Stimulated activated CD4-positive, alpha-beta T cell treated with anti-CD3 and anti-CD28 coated beads, Interleukin-1b, Interleukin-23, amount 100 ng/mL, for 4 hours (primary cell): ENCODE data around the gene GUF1.
A peak's percentile ranks its signal among the peaks of the same experiment; 100 is the strongest.
"Not testable (repeated sequence)": the region's sequence is repeated elsewhere in the genome, so short reads cannot be mapped to it uniquely, and the experiment has no call there.

Experiments used
- DNase-seq, 2 donors: peaks; one replicate each; pipeline ENCODE4 v3.0.0-alpha.2; 2020; ENCODE audit warnings: low read depth in 2 of 2

GUF1 gene

DNA sequence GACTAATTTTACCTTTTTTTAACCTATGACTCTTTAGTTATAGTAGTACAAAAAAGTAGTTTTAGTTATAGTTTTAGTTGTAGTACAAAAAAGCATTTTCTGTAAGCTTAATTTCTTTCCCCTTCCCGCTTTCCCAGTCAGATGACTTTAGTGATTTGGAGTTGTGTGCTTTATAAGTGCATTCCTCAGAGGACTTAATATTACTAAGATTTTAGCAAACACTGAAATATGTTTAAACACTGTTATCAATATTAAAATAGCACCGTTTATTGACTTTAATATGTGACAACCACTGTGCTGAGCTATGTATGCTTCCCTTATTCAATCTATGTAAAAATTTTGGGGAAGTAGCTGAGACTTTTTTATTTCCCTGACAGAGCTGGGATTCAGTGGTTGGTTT, 22.8 kb downstream of the GUF1 start:
- DNase-seq: no peak

DNA sequence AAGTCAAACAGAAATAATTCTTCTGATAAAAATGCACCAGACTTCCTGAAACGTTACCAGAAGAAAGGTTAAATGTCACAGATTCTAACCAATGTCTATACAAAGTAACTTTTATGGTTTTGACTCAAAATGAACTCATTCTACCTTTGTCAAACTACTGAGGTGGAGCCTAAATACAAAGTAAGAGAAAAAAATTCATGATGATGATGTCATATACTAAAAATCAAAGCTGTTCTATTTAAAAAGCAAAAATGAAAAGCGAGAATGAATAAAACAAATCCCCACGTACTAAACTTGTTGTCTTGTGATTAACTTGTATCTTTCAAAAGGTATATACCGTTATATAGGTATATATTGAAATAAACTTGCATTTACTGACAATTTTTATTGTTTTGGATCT, 26.5 kb downstream of the GUF1 start:
- DNase-seq: no peak

DNA sequence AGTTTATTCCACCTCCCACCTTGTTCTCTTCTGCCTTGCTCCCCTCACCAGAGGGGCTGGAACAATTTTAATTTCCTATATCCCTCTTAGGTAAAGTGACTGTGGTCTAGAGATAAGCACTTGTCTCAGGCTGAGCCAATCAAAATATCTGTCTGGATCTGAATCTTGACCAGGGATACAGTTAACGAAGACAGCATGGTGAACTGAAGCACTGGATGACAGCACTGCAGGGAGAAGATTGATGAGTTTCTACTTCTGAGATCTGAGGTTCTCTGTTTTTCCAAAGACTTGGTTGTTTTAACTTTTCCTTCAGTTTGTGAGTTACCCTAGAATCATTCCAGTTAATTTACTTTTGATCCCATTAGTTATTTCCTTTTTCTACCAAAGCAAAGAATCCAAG, 34.9 kb downstream of the GUF1 start:
- DNase-seq: no peak

DNA sequence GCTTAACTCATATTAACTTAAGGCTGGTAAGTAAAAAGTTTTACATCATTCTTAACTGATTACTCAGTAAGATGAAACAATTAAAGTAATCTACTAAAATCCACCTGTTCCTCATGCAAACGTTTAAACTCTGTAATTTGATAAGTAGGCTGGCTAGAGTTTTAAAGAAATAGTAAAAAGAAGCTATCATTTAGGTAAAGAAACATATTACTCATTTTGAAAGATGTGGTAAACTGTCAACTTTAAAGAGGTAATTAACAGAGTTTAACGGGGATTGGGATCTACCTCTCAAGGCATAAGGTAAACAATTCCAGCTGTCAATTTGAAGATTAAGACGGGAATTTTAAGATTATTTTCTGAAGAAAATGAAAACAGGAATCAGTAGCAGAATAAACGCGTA, 38.4 kb downstream of the GUF1 start:
- no peak for DNase-seq

DNA sequence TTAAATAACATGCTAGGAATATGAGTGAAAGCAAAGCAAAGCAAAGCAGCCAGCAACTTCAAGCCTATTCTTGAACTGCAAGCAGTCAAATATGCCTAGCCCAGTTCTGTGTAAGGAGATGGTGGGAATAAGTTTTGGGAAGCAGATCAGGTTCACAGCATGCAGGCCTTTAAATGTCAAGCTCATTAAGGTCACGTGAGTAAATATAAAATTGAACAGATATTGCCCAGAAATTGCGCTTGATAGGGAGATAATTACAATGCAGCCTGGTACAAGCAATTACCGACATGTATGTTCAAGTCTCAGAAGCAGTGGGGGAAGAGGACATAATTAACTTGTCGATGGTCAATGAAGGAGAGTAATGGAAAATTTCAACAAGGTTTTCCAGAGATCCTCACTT, 42.2 kb downstream of the GUF1 start:
- DNase-seq: no peak

DNA sequence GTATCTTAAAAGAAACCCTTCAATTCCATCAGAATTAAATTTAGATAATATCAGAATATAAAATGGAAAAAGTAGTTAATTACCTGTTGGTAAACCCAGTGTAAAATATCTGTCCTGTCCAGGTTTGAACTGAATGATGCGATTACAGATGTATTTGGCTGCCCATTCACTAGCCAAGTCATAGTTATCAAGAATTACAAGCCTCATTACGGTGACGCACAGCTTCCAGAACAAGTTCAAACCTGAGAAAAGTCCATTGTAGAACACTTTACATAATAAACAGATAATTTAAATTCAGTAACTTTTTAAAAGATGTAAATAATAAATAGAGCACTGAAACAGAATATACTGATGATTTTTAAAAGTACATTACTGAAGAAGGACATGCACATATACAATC, 43.8 kb downstream of the GUF1 start:
- DNase-seq: no peak

DNA sequence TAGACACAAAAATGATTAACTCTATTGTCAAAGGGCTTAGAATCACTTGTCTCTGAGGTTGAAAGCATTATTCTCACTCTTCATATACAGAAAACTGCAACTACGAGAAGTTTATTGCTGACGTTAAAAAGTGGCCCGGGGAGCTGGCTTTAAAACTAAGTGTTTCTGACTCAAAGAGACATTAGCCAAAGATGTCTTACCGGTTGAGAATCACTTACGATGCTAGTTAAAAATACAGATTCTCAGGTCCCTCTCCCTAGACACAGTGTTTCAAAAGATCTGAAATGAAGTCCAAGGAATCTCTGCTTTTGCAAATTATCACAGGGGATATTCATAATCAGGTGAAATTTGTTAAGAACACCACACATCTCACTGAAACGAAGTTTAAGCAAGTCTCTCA, 46.9 kb downstream of the GUF1 start:
- no peak for DNase-seq

DNA sequence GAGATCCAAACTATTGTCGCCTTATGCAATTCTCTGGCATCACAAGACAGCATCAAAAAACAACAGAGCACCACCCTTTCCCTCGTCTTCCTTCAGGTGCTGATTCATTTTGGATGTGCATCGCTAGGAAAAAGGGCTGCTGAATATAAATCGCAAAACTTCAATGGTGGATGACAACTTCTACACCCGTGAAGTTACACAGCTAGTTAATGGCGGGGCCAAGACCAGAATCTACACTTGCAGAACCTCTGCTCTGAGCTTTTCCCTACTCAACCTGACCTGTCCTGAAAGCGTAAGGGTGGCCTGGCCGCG, 47.5 kb downstream of the GUF1 start:
- no peak for DNase-seq

DNA sequence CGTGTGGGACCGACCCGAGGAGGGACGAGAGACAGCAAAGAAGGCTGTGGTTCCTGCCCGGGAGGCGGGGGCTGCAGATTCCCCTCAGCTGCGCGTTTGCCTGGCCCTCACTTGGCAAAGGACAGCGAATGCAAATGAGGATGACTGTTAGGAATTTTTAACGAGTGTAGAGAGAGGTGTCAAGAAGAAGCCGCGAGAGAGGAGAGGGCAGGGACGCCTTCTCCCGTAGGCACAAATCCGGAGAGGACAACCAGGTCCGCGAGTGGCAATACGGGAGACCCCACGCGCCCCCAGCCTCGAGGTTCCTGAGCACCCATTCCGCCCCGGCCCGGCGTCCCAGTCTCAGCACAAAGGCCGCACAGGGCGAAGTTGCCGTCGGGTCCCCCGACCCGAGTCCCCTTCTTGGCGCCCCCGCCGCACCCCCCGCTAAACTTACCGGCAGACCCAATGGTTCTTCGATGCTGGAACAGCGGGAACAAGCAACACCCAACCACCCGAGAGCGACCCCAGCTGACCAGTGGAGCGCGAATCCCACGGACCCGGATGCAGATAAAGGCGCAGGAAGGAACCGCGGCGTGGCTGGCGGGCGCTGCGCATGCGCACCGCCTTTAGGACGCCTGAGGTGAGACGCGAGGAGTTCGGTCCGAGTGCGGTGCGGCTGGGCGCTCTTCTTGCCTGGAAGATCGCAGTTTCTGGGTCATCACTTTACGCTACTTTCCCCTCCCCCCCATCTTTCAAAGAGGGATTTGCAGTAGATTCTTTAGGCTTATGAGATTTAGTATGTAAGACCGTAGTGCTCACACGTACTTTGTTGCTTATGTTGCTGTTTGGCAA, 48.0 kb downstream of the GUF1 start, which contains the start of gene GNPDA2:
Gene GNPDA2, minus strand, starts transcription at position 519 of the 834 bp plus-strand sequence. CDS start 4,349 bp downstream, outside the sequence.
- peak; percentile 68 to 71 for DNase-seq

DNA sequence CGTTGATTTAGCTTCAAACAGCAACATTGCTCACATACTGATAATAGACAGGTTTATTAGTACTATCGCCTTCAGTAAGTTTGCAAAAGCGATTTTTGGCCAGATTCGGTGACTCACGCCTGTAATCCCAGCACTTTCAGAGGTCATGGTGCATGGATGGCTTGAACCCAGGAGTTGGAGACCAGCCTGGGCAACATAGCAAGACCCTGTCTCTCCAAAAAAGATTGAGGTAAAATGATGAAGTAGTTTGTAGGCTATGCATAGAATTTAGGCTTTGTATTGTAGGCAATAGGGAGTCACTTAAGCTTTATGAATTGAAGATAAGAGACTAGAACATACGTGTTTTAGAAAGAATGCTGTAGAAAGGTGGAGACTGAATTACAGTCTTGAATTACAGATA, 49.3 kb downstream of the GUF1 start:
- no peak for DNase-seq

DNA sequence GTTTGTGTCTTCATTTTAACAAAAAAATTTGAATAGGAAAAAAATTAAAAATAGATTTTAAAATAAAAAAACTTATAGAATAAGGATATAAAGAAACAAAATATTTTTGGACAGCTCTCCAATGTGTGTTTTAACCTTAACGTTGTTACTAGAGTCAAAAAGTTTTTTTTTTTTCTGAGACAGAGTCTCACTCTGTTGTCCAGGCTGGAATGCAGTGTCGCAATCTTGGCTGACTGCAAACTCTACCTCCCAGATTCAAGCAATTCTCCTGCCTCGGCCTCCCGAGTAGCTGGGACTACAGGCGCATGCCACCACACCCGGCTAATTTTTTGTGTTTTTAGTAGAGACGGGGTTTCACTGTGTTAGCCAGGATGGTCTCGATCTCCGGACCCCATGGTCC, 50.5 kb downstream of the GUF1 start:
- not testable (repeated sequence) for DNase-seq

DNA sequence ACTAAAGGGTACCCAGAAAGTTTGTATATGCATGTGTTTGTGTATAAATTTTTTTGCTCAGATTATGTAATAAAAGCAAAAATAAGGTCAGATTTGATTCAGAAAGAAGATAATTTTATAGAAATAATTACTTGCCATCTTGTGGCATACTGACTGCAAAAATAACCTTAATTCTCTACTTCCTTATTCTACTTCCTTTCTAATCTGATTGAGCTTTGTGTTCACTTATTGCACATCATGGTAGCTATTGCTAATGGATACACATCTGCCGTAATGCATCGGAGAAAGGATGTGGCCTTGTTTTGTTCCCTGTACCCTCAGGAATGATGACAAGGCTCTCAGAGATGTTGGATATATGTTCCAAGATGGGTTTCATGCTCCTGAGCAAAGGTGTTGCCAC, 58.7 kb downstream of the GUF1 start:
- no peak for DNase-seq

DNA sequence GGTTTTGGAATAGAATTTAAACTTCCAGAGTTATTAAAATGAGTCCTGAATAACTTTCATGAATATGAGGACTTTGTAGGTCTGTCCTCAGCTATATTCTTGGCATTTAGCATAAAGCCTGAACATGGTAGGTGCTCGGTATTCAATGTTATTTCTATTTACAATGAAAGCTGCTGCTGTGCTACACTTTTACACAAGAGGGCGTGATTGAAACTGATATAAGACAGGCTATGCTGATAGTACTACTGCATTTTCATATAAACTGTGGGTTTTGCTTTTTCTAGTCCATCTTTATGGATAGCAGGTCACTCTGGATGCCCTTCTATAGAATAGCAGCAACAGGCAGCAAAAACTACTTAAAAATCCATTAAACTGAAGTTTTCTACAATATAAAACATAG, 60.4 kb downstream of the GUF1 start:
- DNase-seq: no peak

DNA sequence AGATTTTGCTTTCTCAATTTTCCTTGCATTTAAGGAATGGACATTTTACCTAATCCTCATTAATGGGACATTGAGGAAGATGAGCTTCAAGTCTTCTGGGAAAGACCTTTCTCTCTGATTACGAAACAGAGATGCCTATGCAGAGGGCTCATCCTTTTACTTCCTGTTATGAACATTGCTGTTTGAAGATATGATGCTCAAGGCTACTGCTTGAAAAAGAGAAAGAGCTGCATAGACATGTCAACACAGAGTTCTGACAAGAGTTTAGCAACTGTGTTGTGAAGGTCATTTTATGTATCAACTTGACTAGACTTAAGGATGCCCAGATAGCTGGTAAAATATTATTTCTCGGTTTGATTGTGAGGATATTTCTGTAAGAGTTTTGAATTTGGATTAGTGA, 62.0 kb downstream of the GUF1 start:
- DNase-seq: no peak
